ENCODE data around the gene LAMTOR5. TPM values are rescaled to one million over a fixed set of nuclear protein-coding genes. Genes with fewer than 3 reads are reported as not detected.

Gene LAMTOR5
- total RNA-seq, 2 donors from 2014 or later = 142 to 177 TPM

DNA sequence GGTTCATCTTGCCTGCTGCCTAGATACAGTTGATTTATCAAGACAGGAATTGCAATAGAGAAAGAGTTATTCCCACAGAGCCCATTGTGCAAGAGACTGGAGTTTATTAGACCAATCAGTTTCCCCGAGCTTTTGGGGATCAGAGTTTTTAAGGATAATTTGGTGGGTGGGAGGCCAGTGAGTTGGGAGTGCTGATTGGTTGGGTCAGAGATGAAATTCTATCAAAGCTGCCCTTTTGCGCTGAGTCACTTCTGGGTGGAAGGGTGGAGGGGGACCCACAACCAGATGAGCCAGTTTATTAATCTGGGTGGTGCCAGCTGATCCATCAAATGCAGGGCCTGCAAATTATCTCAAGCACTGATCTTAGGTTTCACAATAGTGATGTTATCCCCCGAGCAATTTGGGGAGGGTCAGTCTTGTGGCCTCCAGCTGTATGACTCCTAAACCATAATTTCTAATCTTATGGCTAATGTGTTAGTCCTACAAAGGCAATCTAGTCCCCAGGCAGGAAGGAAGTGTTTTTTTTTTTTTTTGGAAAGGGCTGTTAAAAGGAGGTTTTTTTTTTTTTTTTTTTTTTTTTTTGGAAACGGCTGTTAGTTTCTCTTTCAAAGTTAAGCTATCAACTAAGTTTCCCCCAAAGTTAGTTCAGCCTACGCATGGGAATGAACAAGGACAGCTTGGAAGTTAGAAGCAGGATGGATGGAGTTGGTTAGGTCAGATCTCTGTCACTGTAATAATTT is 24.1 kb downstream of the LAMTOR5 start:
- peaks cover 0 to 10% of the 10 kb centered on the region in 2 donors for H3K4me1 ChIP-seq
- TF ChIP-seq, protein P1, sequence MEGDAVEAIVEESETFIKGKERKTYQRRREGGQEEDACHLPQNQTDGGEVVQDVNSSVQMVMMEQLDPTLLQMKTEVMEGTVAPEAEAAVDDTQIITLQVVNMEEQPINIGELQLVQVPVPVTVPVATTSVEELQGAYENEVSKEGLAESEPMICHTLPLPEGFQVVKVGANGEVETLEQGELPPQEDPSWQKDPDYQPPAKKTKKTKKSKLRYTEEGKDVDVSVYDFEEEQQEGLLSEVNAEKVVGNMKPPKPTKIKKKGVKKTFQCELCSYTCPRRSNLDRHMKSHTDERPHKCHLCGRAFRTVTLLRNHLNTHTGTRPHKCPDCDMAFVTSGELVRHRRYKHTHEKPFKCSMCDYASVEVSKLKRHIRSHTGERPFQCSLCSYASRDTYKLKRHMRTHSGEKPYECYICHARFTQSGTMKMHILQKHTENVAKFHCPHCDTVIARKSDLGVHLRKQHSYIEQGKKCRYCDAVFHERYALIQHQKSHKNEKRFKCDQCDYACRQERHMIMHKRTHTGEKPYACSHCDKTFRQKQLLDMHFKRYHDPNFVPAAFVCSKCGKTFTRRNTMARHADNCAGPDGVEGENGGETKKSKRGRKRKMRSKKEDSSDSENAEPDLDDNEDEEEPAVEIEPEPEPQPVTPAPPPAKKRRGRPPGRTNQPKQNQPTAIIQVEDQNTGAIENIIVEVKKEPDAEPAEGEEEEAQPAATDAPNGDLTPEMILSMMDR (IDR thresholded peaks at IDR 0.05) = no peak
- no peak for DNase-seq (ENCODE audit: low spot score)
- no peaks in the 10 kb centered on the region for H3K9me3 ChIP-seq
- no peak overlapping the region for H3K4me3 ChIP-seq
- peaks cover 13% of the 10 kb centered on the region for H3K36me3 ChIP-seq
- no peaks in the 10 kb centered on the region for H3K27me3 ChIP-seq
- H3K27ac ChIP-seq = peak overlapping the region in 1 of 2 donors; percentile 3

DNA sequence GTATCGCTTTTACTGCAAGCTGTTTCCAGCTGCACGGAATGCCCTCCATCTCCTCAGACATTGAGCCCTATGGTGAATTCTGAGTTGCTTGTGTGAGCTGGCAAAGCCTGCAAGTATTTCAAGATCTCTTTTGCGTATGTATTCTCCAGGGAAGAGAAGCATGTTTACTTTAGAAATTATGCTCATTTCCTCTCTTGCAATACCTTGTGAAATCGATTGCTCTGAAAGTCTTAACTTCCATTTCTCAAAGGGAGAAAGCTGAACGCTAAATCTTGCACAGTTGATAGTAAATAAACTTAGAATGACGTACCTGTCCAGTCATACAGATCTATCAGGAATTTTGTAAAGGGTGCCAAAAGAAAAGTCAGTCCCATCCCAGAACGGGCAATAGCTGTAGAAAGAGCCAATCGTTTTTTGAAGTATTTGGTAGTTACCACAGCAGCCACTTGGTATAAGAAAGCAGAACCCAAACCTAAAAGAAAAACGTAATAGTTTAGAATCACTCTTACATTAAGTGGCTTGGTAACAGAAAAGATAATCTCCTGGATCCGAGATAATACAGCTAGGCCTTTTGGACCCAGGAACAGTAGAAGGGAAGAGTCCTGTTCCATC is 26.7 kb downstream of the LAMTOR5 start:
- H3K27ac ChIP-seq = peak overlapping the region in 1 of 2 donors; percentile 4
- no peak for DNase-seq (ENCODE audit: low spot score)
- no peaks in the 10 kb centered on the region for H3K9me3 ChIP-seq
- peaks cover 36% of the 10 kb centered on the region for H3K36me3 ChIP-seq
- no peaks in the 10 kb centered on the region for H3K27me3 ChIP-seq
- H3K4me1 ChIP-seq = peaks cover 0 to 10% of the 10 kb centered on the region in 2 donors
- TF ChIP-seq, protein P1 (IDR thresholded peaks at IDR 0.05) = no peak
- H3K4me3 ChIP-seq = no peak overlapping the region

DNA sequence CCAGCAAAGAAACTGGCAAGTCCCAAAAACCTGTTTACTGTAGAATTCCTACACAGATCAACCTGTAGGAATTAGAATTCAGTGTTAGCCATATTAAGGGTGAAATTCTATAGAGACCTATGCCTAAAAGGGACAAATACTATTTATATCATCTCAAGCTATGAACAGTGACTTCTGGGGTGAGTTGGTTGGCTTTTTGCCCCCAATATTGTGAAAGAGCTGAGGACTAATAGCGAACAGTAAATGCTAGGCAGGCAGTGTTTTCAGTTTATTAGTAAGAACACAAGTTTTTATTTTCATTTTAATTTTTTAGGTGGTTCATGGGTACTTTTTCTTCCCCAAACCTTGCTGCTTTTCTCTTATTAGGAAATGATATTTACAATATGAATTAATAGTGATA is 32.0 kb downstream of the LAMTOR5 start:
- H3K36me3 ChIP-seq = peaks cover 53% of the 10 kb centered on the region

GRCh38 chr1:110370827-110371226 is 36.7 kb downstream of the LAMTOR5 start:
- H3K27me3 ChIP-seq = no peaks in the 10 kb centered on the region
- no peak overlapping the region for H3K4me3 ChIP-seq
- no peaks in the 10 kb centered on the region for H3K9me3 ChIP-seq
- no peak overlapping the region for H3K27ac ChIP-seq
- H3K4me1 ChIP-seq = no peaks in the 10 kb centered on the region
- TF ChIP-seq, protein P1 (IDR thresholded peaks at IDR 0.05) = no peak
- peaks cover 18% of the 10 kb centered on the region for H3K36me3 ChIP-seq
- no peak for DNase-seq (ENCODE audit: low spot score)

More for the DNA sequence above, 32.0 kb downstream of the LAMTOR5 start:
- TF ChIP-seq, protein P1 (IDR thresholded peaks at IDR 0.05) = no peak
- DNase-seq (ENCODE audit: low spot score) = no peak
- Histone ChIP-seq H3K9me3 (no peaks in the 10 kb centered on the region), H3K27ac (no peak overlapping the region), H3K4me3 (no peak overlapping the region), H3K4me1 (no peaks in the 10 kb centered on the region), H3K27me3 (no peaks in the 10 kb centered on the region)

- Histone ChIP-seq H3K36me3 (no peaks in the 10 kb centered on the region), H3K4me1 (no peaks in the 10 kb centered on the region), H3K9me3 (no peaks in the 10 kb centered on the region), H3K27ac (no peak overlapping the region), H3K4me3 (no peak overlapping the region), H3K27me3 (no peaks in the 10 kb centered on the region)
- TF ChIP-seq, protein P1 (IDR thresholded peaks at IDR 0.05) = no peak
- no peak for DNase-seq (ENCODE audit: low spot score)
Measured at GRCh38 chr1:110364221-110364620, 43.3 kb downstream of the LAMTOR5 start.
